Astrocyte (in vitro differentiated cells and primary cell): ENCODE measurements around the gene LTC4S.

Experiments used
- CTCF ChIP-seq: IDR thresholded peaks from 2 replicates; pipeline ENCODE4 v1.5.1; 2011; ENCODE audit warnings: low read depth, mild to moderate bottlenecking, inconsistent platforms, low read length, moderate library complexity; ENCODE audit not compliant: insufficient read depth
- EZH2 ChIP-seq: IDR thresholded peaks from 2 replicates; pipeline ENCODE4 v1.6.1; 2012; ENCODE audit warnings: mild to moderate bottlenecking, low read length, inconsistent platforms; ENCODE audit not compliant: insufficient read depth

GRCh38 chr5:179834120-179834519 is 40.3 kb downstream of the LTC4S start:
- no peak for TF ChIP-seq EZH2
- TF ChIP-seq CTCF: no peak
